H1 (cell line): Measurements from ENCODE around the gene ZGRF1. TPM values are rescaled to one million over a fixed set of nuclear protein-coding genes. Genes with fewer than 3 reads are reported as not detected.

Source experiments
- polyA plus RNA-seq, 7 experiments: library from polyadenylated mRNA; depleted of rRNA in 3 of 7; stranded (reverse) in 5 of 7; unstranded in 2 of 7; fragments of >200 nt in 5 of 7; fragments of 200-250 nt in 2 of 7; gene quantifications; 1 replicate in 5 of 7; 2 replicates in 1 of 7; 4 replicates in 1 of 7; pipeline versions ENCODE4 v1.2.1 to v1.2.3, GENCODE V29; 2011 to 2013; ENCODE audit warnings: missing spikeins in 2 of 7, mixed read lengths in 2 of 7
- total RNA-seq: library from RNA; stranded (reverse); fragmentation: NEBNext Ultra II Directional; extraction: Animal tissue kit (Norgen Biotek cat#: 25700); gene quantifications from 2 replicates; pipeline ENCODE4 v1.2.1, GENCODE V29; 2021
- TF ChIP-seq, protein P1 (sequence below): fragments of 300-600 bp; sonication (generic); IDR thresholded peaks from 2 replicates; pipeline ENCODE4 v1.7.1; 2012; ENCODE audit warnings: low read length, moderate library complexity, mild to moderate bottlenecking, inconsistent platforms; ENCODE audit not compliant: insufficient replicate concordance

Gene ZGRF1
- total and polyA plus RNA-seq, 2 of the 8 experiments (the other 6 are each of a cell fraction or from before 2014, with no cell fraction given), result 12.0 to 44.6 TPM

GRCh38 chr4:112636688-112637551 lies at the start of gene ZGRF1, which contains the start of gene LARP7 (continued):
- TF ChIP-seq, protein P1, sequence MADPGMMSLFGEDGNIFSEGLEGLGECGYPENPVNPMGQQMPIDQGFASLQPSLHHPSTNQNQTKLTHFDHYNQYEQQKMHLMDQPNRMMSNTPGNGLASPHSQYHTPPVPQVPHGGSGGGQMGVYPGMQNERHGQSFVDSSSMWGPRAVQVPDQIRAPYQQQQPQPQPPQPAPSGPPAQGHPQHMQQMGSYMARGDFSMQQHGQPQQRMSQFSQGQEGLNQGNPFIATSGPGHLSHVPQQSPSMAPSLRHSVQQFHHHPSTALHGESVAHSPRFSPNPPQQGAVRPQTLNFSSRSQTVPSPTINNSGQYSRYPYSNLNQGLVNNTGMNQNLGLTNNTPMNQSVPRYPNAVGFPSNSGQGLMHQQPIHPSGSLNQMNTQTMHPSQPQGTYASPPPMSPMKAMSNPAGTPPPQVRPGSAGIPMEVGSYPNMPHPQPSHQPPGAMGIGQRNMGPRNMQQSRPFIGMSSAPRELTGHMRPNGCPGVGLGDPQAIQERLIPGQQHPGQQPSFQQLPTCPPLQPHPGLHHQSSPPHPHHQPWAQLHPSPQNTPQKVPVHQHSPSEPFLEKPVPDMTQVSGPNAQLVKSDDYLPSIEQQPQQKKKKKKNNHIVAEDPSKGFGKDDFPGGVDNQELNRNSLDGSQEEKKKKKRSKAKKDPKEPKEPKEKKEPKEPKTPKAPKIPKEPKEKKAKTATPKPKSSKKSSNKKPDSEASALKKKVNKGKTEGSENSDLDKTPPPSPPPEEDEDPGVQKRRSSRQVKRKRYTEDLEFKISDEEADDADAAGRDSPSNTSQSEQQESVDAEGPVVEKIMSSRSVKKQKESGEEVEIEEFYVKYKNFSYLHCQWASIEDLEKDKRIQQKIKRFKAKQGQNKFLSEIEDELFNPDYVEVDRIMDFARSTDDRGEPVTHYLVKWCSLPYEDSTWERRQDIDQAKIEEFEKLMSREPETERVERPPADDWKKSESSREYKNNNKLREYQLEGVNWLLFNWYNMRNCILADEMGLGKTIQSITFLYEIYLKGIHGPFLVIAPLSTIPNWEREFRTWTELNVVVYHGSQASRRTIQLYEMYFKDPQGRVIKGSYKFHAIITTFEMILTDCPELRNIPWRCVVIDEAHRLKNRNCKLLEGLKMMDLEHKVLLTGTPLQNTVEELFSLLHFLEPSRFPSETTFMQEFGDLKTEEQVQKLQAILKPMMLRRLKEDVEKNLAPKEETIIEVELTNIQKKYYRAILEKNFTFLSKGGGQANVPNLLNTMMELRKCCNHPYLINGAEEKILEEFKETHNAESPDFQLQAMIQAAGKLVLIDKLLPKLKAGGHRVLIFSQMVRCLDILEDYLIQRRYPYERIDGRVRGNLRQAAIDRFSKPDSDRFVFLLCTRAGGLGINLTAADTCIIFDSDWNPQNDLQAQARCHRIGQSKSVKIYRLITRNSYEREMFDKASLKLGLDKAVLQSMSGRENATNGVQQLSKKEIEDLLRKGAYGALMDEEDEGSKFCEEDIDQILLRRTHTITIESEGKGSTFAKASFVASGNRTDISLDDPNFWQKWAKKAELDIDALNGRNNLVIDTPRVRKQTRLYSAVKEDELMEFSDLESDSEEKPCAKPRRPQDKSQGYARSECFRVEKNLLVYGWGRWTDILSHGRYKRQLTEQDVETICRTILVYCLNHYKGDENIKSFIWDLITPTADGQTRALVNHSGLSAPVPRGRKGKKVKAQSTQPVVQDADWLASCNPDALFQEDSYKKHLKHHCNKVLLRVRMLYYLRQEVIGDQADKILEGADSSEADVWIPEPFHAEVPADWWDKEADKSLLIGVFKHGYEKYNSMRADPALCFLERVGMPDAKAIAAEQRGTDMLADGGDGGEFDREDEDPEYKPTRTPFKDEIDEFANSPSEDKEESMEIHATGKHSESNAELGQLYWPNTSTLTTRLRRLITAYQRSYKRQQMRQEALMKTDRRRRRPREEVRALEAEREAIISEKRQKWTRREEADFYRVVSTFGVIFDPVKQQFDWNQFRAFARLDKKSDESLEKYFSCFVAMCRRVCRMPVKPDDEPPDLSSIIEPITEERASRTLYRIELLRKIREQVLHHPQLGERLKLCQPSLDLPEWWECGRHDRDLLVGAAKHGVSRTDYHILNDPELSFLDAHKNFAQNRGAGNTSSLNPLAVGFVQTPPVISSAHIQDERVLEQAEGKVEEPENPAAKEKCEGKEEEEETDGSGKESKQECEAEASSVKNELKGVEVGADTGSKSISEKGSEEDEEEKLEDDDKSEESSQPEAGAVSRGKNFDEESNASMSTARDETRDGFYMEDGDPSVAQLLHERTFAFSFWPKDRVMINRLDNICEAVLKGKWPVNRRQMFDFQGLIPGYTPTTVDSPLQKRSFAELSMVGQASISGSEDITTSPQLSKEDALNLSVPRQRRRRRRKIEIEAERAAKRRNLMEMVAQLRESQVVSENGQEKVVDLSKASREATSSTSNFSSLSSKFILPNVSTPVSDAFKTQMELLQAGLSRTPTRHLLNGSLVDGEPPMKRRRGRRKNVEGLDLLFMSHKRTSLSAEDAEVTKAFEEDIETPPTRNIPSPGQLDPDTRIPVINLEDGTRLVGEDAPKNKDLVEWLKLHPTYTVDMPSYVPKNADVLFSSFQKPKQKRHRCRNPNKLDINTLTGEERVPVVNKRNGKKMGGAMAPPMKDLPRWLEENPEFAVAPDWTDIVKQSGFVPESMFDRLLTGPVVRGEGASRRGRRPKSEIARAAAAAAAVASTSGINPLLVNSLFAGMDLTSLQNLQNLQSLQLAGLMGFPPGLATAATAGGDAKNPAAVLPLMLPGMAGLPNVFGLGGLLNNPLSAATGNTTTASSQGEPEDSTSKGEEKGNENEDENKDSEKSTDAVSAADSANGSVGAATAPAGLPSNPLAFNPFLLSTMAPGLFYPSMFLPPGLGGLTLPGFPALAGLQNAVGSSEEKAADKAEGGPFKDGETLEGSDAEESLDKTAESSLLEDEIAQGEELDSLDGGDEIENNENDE, result no peak
